ENCODE results near the gene ADAMTSL1.

ADAMTSL1 gene

GRCh38 chr9:18698992-18699391 lies 225.0 kb downstream of the ADAMTSL1 start:
- DNase-seq (ENCODE audit: low read depth in 2 of 2): no peak

DNA sequence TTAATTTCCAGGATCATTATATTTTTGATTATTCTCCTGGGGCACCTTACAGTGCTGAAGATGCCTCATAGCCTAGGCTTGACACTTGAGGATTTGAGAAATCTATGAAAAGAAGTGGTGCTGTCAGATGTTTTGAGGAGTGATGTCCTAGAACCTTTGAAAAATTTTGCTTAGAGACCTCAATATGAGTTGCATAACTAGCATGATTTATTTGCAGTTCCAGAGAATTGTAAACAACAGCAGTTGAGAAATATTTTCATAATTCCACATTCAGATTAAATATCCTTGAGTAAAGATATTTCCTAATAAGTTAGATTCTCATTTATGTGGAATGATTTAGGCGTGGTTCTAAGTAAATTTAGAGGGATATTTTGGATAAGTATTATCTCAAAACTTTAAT lies 225.8 kb downstream of the ADAMTSL1 start:
- no peak for DNase-seq (ENCODE audit: low read depth in 2 of 2)

DNA sequence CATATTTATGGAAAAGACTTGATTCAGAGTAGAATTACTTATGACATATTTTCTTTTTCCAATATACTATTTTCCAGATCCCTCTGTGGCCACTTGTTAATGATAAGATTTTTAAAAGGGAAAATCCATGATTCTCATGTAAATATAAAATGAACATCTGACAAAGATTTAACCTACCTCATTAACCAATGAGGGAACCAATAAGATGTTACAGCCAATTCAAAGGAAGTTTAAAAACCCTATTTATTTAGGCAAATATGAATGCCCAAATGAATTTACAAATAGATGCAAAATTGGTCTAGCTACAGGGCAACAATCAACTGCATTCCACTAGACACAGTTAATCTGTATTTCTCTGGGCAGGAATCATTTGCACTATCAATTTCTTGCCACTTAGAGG lies 226.8 kb downstream of the ADAMTSL1 start:
- DNase-seq (ENCODE audit: low read depth in 2 of 2): no peak

- no peak for DNase-seq (ENCODE audit: low read depth in 2 of 2)
Measured at GRCh38 chr9:18703151-18703900, 229.4 kb downstream of the ADAMTSL1 start.

DNA sequence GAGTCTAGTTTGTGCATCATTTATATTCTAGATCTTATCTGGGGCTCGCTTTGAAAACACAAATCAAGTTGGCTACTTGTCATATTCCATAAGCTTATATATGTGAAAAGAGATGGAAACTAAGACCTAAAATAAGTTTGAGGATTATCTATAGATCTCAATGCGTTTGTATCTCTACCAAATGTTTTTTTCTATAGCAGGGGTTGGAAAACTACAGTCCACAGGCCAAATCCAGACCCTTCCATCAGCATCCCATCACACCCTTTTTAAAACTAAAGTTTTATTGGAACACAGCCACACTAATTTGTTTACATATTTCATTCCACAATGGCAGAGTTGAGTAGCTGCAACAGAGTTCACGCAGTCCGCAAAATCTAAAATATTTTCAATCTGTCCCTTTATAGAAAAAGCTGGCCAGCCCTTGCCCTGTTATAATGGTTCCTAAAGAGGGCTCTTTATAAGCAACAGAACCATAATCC lies 230.0 kb downstream of the ADAMTSL1 start:
- DNase-seq (ENCODE audit: low read depth in 2 of 2): no peak

DNA sequence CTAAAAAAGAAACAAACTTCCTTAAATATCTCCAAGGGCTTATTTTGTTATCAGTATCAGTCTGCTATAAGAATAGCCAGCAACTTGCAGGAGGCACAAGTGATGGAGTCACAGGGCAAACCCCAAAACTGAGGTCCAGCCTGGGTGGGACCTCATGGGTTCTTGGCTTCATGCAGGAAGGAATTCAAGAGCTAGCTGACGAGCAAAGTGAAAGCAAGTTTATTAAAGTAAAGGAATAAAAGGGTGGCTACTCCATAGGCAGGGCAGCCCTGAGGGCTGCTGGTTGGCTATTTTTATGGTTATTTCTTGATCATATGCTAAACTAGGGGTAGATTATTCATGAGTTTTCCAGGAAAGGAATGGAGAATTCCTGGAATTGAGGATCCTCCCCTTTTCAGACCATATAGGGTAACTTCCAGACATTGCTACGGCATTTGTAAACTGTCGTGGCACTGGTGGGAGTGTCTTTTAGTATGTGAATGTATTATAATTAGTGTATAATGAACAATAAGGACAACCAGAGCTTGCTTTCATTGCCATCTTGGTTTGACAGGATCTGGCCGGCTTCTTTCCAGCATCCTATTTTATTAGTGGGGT lies 231.9 kb downstream of the ADAMTSL1 start:
- no peak for DNase-seq (ENCODE audit: low read depth in 2 of 2)

DNA sequence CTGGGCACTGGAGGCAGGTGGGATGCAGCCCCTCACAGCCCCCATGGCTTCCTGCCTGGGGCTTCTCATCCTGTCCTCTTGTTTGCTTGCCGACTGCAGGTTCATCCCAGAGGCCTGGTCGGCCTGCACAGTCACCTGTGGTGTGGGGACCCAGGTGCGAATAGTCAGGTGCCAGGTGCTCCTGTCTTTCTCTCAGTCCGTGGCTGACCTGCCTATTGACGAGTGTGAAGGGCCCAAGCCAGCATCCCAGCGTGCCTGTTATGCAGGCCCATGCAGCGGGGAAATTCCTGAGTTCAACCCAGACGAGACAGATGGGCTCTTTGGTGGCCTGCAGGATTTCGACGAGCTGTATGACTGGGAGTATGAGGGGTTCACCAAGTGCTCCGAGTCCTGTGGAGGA lies 232.7 kb downstream of the ADAMTSL1 start:
- DNase-seq (ENCODE audit: low read depth in 2 of 2): no peak

DNA sequence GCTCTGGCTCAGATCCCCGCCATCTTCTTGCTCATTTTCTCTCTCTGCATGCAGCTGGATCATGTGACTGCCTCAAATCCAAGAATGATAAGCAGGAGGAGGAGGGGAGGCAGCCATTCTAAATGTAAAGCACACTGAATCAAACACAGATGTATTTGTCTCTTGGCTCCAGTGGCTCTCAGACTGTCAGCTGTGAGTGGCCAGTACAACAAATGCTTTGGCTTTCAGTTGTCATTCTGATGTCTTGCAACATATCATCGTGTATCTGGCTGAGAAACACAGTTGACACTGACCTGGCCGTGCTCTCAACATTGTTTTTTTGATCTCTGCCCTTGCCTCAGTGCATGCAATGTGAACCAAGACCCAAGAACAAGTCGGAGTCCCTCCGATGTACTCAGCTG lies 233.1 kb downstream of the ADAMTSL1 start:
- DNase-seq (ENCODE audit: low read depth in 2 of 2): no peak

GRCh38 chr9:18707489-18708205 lies 233.7 kb downstream of the ADAMTSL1 start:
- no peak for DNase-seq (ENCODE audit: low read depth in 2 of 2)

- DNase-seq (ENCODE audit: low read depth in 2 of 2): no peak
Measured at GRCh38 chr9:18708429-18708828, 234.5 kb downstream of the ADAMTSL1 start.

DNA sequence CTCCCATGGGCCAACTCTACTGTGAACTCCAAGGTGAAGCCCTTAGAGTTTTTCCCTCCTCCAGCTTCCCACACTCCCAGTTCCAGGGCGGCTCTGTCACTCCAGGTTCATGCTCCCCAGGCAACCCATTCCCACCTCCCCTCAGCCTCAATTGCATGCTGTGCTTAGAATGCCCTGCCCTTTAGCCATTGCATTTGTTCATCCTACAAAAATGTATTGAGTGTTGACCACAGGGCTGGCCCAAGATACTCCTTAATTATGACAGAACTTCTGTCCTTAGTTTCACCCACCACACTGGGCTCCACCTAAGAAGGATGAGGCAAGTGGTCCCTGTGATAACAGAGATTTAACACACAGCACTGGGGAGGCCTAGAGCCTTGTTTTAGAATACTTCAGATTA lies 236.1 kb downstream of the ADAMTSL1 start:
- no peak for DNase-seq (ENCODE audit: low read depth in 2 of 2)

DNA sequence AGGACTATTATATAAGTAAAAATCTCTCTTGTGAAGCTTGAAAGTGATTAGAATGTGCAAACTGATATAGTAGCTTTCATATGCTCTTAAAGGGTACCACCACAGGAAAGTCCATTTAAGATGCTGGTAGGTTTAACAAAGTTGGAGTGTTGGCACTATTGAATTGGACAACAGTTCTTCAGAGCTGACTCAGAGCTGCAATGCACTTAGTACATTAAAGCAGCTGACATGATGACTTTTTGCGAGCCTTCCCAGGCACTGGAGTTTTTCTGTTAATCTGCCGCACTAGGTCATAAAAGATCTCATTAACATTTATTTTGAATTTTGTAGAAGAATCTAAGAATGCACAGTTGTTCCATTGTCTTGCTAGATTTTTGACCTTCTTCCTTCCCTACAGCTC lies 243.8 kb downstream of the ADAMTSL1 start:
- DNase-seq (ENCODE audit: low read depth in 2 of 2): no peak

GRCh38 chr9:18718393-18718792 lies 244.4 kb downstream of the ADAMTSL1 start:
- DNase-seq (ENCODE audit: low read depth in 2 of 2): no peak

GRCh38 chr9:18718932-18719331 lies 245.0 kb downstream of the ADAMTSL1 start:
- DNase-seq (ENCODE audit: low read depth in 2 of 2): no peak

GRCh38 chr9:18720691-18721090 lies 246.7 kb downstream of the ADAMTSL1 start:
- no peak for DNase-seq (ENCODE audit: low read depth in 2 of 2)

- no peak for DNase-seq (ENCODE audit: low read depth in 2 of 2)
Measured at GRCh38 chr9:18721267-18721994, 247.5 kb downstream of the ADAMTSL1 start.

- DNase-seq (ENCODE audit: low read depth in 2 of 2): no peak
Measured at GRCh38 chr9:18721995-18722310, 248.0 kb downstream of the ADAMTSL1 start.

DNA sequence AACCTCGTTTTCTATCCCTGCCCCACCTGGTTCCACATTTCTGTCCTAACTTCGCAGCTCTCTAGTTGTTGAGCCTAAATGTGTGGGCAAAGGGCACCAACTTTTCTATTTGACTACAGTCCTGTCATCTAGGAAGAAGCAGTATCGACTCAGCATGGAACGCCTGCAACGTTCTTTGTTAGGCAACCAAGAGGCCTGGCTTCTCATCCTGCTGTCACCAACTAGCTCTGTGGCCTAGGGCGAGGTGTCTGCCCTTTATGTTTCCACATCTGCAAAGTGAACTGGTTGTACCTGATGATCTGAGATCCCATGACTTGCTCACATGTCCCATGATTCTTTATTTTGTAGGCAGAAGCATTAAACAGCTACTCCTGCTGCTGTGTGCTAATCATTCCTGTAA lies 248.9 kb downstream of the ADAMTSL1 start:
- DNase-seq (ENCODE audit: low read depth in 2 of 2): no peak

GRCh38 chr9:18723366-18723765 lies 249.4 kb downstream of the ADAMTSL1 start:
- no peak for DNase-seq (ENCODE audit: low read depth in 2 of 2)

DNA sequence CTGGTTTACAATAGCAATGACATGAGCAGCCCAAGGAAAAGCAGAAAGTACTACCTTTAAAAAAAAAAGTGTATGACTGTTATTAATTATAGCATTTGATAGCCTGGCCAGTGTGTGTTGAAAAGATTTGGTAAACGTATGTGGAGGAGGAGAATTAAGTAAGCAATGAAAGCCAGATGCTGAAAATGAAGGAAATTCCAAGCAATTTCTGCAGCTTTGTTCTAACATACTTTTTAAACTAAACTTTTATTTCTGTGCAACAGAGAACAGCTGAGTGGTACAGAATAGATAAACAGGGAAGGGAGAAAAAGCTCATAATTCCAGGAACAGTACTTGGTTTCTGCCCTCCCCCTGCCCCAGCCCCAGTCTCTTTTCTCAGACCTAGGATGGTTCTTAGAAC lies 252.6 kb downstream of the ADAMTSL1 start:
- DNase-seq (ENCODE audit: low read depth in 2 of 2): no peak

DNA sequence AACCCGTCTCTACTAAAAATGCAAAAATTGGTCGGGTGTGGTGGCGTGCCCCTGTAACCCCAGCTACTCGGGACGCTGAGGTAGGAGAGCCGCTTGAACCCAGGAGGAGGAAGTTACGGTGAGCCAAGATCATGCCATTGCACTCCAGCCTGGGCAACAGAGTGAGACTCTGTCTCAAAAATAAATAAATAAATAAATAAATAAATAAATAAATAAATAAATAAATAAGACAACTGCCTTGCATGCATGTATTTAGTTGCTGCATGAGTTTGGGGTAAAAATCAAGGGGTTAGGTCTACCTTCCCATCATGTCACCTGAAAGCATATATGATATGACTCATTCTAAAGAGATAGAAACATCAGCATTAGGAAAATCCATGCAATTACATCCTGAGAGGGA lies 254.0 kb downstream of the ADAMTSL1 start:
- no peak for DNase-seq (ENCODE audit: low read depth in 2 of 2)

- no peak for DNase-seq (ENCODE audit: low read depth in 2 of 2)
Measured at GRCh38 chr9:18728642-18729041, 254.7 kb downstream of the ADAMTSL1 start.
